Sigmoid colon (tissue), 7 donors: ENCODE measurements around the gene CSNK1A1L. TPM values are rescaled to one million over a fixed set of nuclear protein-coding genes. Genes with fewer than 3 reads are reported as not detected.
A peak's percentile ranks its signal among the peaks of the same experiment; 100 is the strongest.

Source experiments
- DNase-seq: peaks from one replicate; pipeline ENCODE4 v3.0.0-alpha.2; 2019
- H3K27ac ChIP-seq, 4 donors: fragments of 200-600 bp; sonication (generic); one replicate each; pipeline ENCODE4 v1.5.1; 2016 to 2019; ENCODE audit warnings: mild to moderate bottlenecking in 1 of 4
- H3K27me3 ChIP-seq, 3 donors: fragments of 200-600 bp; sonication (generic); one replicate each; pipeline ENCODE4 v1.5.1; 2019; ENCODE audit warnings: mild to moderate bottlenecking in 1 of 3
- H3K36me3 ChIP-seq, 4 donors: fragments of 200-600 bp; sonication (generic); one replicate each; pipeline ENCODE4 v1.5.1; 2016 to 2019
- H3K4me1 ChIP-seq, 4 donors: fragments of 200-600 bp; sonication (generic); one replicate each; pipeline ENCODE4 v1.5.1; 2017 to 2019
- H3K4me3 ChIP-seq, 4 donors: fragments of 200-600 bp; sonication (generic); one replicate each; pipeline ENCODE4 v1.5.1; 2017 to 2019; ENCODE audit warnings: mild to moderate bottlenecking in 2 of 4, moderate library complexity in 1 of 4
- H3K9me3 ChIP-seq, 4 donors: fragments of 200-600 bp in 3 of 4; sonication (generic) in 3 of 4; one replicate each; pipeline versions ENCODE4 v1.5.1 to v1.6.1; 2013 to 2019
- EP300 ChIP-seq, 4 donors: sonication (generic); formaldehyde crosslinking; IDR thresholded peaks; one replicate each; pipeline ENCODE4 v1.6.1; 2017; ENCODE audit warnings: antibody characterized with exemption in 4 of 4
- POLR2A ChIP-seq, 2 donors: fragments of 450-650 bp; IDR thresholded peaks; one replicate each; pipeline ENCODE4 v1.6.1; 2016; ENCODE audit warnings: antibody characterized with exemption in 2 of 2, mild to moderate bottlenecking in 2 of 2, moderate library complexity in 2 of 2
- POLR2AphosphoS5 ChIP-seq, 4 donors: sonication (generic); formaldehyde crosslinking; IDR thresholded peaks; one replicate each; pipeline ENCODE4 v1.6.1; 2017; ENCODE audit warnings: antibody characterized with exemption in 4 of 4
- WGBS, 2 donors: extraction: QIAGEN DNeasy Blood & Tissue Kit; methylation state at CpG; one replicate each; pipeline ENCODE4 v1.1.7; 2013; 5-methylcytosine and 5-hydroxymethylcytosine counted together
- intact Hi-C: fragments of 100-400 bp; cut with DNase I; formaldehyde crosslinking; loops from one replicate; pipeline ENCODE4 v1.15.1; 2023
- polyA plus RNA-seq, 3 donors: library from polyadenylated mRNA; stranded (reverse); fragments of 200-250 nt; gene quantifications; one replicate each; pipeline ENCODE4 v1.2.3, GENCODE V29; 2013
- total RNA-seq, 4 donors: library from RNA; depleted of rRNA; stranded (reverse); fragments of >200 nt; gene quantifications; one replicate each; pipeline ENCODE4 v1.1.0, GENCODE V29; 2016
- TF ChIP-seq, protein P1 (sequence below), 4 experiments: fragments of 450-650 bp in 3 of 4; fragments of 200-600 bp in 1 of 4; IDR thresholded peaks; one replicate each; pipeline ENCODE4 v1.5.1; 2016 to 2019; ENCODE audit warnings: antibody characterized with exemption in 4 of 4, mild to moderate bottlenecking in 3 of 4, moderate library complexity in 2 of 4
- donor health status: healthy with polysubstance abuse.
- donor health status: Bipolar disorder and iron deficiency.
- donor health status: healthy.

Gene CSNK1A1L
- total and polyA plus RNA-seq, 7 donors = not detected

DNA sequence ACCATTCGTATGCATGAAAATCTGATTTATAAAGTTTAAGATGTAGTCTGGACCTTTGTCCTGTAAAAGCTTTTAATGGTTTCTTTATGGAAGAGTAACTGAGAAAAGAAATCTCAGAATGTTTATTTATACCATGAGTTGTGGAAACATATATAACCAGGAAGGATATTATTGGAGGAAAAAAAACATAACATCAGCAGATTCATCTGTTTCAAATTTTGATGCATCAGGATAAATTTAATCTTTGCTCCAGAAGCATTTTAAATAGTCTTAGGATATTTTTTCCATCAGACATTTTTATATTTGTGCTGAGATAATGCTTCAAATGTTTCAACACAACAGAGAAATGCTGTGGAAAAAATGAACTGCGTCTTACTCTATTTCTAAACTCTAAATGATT, 31.2 kb upstream of the CSNK1A1L start:
- no peak for DNase-seq
- WGBS, 2 donors = 91 to 95% methylated on average over 2 of the region's 2 CpGs
- H3K4me3 ChIP-seq = no peak overlapping the region
- intact Hi-C loops = no loop called here
- no peak overlapping the region for H3K27ac ChIP-seq
- no peak for TF ChIP-seq EP300 (IDR thresholded peaks at IDR 0.05)
- TF ChIP-seq POLR2A (IDR thresholded peaks at IDR 0.05) = no peak
- TF ChIP-seq, protein P1, sequence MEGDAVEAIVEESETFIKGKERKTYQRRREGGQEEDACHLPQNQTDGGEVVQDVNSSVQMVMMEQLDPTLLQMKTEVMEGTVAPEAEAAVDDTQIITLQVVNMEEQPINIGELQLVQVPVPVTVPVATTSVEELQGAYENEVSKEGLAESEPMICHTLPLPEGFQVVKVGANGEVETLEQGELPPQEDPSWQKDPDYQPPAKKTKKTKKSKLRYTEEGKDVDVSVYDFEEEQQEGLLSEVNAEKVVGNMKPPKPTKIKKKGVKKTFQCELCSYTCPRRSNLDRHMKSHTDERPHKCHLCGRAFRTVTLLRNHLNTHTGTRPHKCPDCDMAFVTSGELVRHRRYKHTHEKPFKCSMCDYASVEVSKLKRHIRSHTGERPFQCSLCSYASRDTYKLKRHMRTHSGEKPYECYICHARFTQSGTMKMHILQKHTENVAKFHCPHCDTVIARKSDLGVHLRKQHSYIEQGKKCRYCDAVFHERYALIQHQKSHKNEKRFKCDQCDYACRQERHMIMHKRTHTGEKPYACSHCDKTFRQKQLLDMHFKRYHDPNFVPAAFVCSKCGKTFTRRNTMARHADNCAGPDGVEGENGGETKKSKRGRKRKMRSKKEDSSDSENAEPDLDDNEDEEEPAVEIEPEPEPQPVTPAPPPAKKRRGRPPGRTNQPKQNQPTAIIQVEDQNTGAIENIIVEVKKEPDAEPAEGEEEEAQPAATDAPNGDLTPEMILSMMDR (IDR thresholded peaks at IDR 0.05) = no peak
- no peak for TF ChIP-seq POLR2AphosphoS5 (IDR thresholded peaks at IDR 0.05)
- no peaks in the 10 kb centered on the region for H3K36me3 ChIP-seq
- H3K9me3 ChIP-seq = no peaks in the 10 kb centered on the region
- H3K27me3 ChIP-seq = no peaks in the 10 kb centered on the region
- H3K4me1 ChIP-seq = peaks cover 0 to 6% (median 0%) of the 10 kb centered on the region in 4 donors

GRCh38 chr13:37136187-37136586, 30.7 kb upstream of the CSNK1A1L start:
- no peak overlapping the region for H3K27ac ChIP-seq
- intact Hi-C loops = no loop called here
- H3K9me3 ChIP-seq = no peaks in the 10 kb centered on the region
- no peaks in the 10 kb centered on the region for H3K36me3 ChIP-seq
- H3K27me3 ChIP-seq = no peaks in the 10 kb centered on the region
- DNase-seq = no peak
- H3K4me3 ChIP-seq = no peak overlapping the region
- 54 to 60% methylated on average over 2 of the region's 2 CpGs for WGBS, 2 donors
- TF ChIP-seq POLR2A (IDR thresholded peaks at IDR 0.05) = no peak
- H3K4me1 ChIP-seq = peaks cover 0 to 6% (median 0%) of the 10 kb centered on the region in 4 donors

DNA sequence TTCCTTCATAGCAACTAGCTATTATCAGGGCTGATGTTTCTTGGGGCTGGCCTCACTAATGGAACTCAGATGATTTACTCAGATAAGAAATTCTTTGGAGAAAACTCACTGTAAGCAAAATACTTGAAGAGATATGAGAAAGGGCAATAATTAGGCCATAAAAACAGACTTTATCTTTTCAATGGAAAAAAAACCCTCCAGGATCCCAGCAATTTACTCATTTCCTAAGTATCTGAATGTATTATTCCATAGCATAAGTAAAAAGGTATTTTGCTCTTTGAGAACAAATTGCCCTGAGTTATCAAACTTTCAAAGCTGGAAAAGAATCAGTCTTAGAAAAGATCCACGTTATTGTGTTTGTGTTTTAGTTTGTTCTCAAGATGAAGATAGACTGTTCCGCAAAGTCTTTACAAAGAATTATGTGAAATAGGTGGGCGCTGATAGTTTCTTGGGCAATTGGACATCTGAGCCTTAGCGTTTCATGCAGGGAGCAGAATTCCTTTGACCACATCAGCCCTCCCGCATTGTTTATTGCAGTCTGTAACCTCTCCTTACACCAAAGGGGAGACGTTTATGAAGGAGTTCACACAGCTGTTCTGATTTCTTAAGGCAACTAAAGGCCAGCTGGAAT, 29.1 kb upstream of the CSNK1A1L start:
- WGBS, 2 donors = 24 to 42% methylated on average over 6 of the region's 6 CpGs
- peaks cover 0 to 15% (median 0%) of the 10 kb centered on the region in 4 donors for H3K4me1 ChIP-seq
- TF ChIP-seq POLR2AphosphoS5 (IDR thresholded peaks at IDR 0.05) = peak in 2 of 4 donors; percentile 27 to 50
- TF ChIP-seq POLR2A (IDR thresholded peaks at IDR 0.05) = no peak

DNA sequence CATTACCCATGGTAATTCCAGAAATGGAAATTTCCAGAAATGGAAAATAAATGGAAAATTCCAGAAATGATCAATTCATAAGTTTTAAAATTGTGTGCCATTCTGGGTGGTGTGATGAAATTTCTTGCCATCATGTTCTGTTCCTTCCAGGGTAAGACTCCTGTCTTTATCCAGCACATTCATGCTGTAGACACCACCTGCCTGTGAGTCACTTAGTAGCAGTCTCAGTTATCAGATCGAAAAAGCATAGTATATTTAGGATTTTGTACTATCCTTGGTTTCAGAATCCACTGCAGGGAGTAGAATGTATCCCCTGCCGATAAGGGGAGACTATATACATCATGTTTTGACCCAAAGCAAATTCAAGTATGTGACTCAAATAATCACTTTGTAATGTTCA, 26.7 kb upstream of the CSNK1A1L start:
- intact Hi-C loops = no loop called here
- TF ChIP-seq, protein P1 (IDR thresholded peaks at IDR 0.05) = no peak
- TF ChIP-seq EP300 (IDR thresholded peaks at IDR 0.05) (no peak), POLR2A (IDR thresholded peaks at IDR 0.05) (no peak), POLR2AphosphoS5 (IDR thresholded peaks at IDR 0.05) (no peak)
- WGBS, 2 donors = 79 to 90% methylated on average over 2 of the region's 2 CpGs

More for the DNA sequence above, 29.1 kb upstream of the CSNK1A1L start:
- no peaks in the 10 kb centered on the region for H3K36me3 ChIP-seq
- intact Hi-C loops = no loop called here
- H3K9me3 ChIP-seq = no peaks in the 10 kb centered on the region
- no peaks in the 10 kb centered on the region for H3K27me3 ChIP-seq
- no peak overlapping the region for H3K27ac ChIP-seq
- no peak overlapping the region for H3K4me3 ChIP-seq
- no peak for DNase-seq

GRCh38 chr13:37131092-37131491, 25.6 kb upstream of the CSNK1A1L start:
- Histone ChIP-seq H3K36me3 (no peaks in the 10 kb centered on the region), H3K4me1 (peaks cover 0 to 37% (median 19%) of the 10 kb centered on the region in 4 donors), H3K27me3 (no peaks in the 10 kb centered on the region), H3K27ac (no peak overlapping the region), H3K4me3 (no peak overlapping the region), H3K9me3 (no peaks in the 10 kb centered on the region)
- intact Hi-C loops = no loop called here
- DNase-seq = no peak
- TF ChIP-seq EP300 (IDR thresholded peaks at IDR 0.05) (no peak), POLR2A (IDR thresholded peaks at IDR 0.05) (no peak)
- TF ChIP-seq, protein P1 (IDR thresholded peaks at IDR 0.05) = no peak
- WGBS, 2 donors = 53 to 74% methylated on average over 3 of the region's 3 CpGs

More for the DNA sequence above, 26.7 kb upstream of the CSNK1A1L start:
- Histone ChIP-seq H3K36me3 (no peaks in the 10 kb centered on the region), H3K9me3 (no peaks in the 10 kb centered on the region), H3K4me1 (peaks cover 0 to 31% (median 16%) of the 10 kb centered on the region in 4 donors), H3K4me3 (no peak overlapping the region), H3K27me3 (no peaks in the 10 kb centered on the region), H3K27ac (no peak overlapping the region)
- DNase-seq = no peak

- WGBS, 2 donors = 75 to 81% methylated on average over 4 of the region's 4 CpGs
- Histone ChIP-seq H3K36me3 (no peaks in the 10 kb centered on the region), H3K9me3 (no peaks in the 10 kb centered on the region), H3K27me3 (no peaks in the 10 kb centered on the region), H3K4me1 (peaks cover 0 to 37% (median 19%) of the 10 kb centered on the region in 4 donors), H3K4me3 (no peak overlapping the region), H3K27ac (peak overlapping the region in 2 of 4 donors; percentile 70 to 77)
- TF ChIP-seq EP300 (IDR thresholded peaks at IDR 0.05) (no peak), POLR2A (IDR thresholded peaks at IDR 0.05) (no peak), POLR2AphosphoS5 (IDR thresholded peaks at IDR 0.05) (no peak)
- TF ChIP-seq, protein P1 (IDR thresholded peaks at IDR 0.05) = no peak
- DNase-seq = no peak
- intact Hi-C loops = loop anchor here (10.0 kb wide), 1 partner anchor 355 kb away; no protein-coding TSS in a partner anchor
Observed at GRCh38 chr13:37129866-37130265, 24.4 kb upstream of the CSNK1A1L start.
